COLO668 (cell line): ENCODE results near the gene OSGIN1.

Source experiments
- DNase-seq: peaks from one replicate; lab custom pipeline; 2025; ENCODE audit not compliant: unreplicated experiment; lab: John Stamatoyannopoulos, UW

The OSGIN1 gene

GRCh38 chr16:83996481-83997252 lies 43.6 kb downstream of the OSGIN1 start:
- DNase-seq: no peak

- no peak for DNase-seq
These were observed 45.1 kb downstream of the OSGIN1 start for GRCh38 chr16:83998091-83998490.

GRCh38 chr16:84000989-84001642 lies 48.1 kb downstream of the OSGIN1 start:
- DNase-seq: no peak

- DNase-seq: no peak
These were observed 48.7 kb downstream of the OSGIN1 start for GRCh38 chr16:84001726-84002125.

GRCh38 chr16:84003038-84003437 lies 50.0 kb downstream of the OSGIN1 start:
- no peak for DNase-seq

- DNase-seq: no peak
These were observed 51.4 kb downstream of the OSGIN1 start for GRCh38 chr16:84004442-84004841.

- DNase-seq: no peak
These were observed 52.4 kb downstream of the OSGIN1 start for GRCh38 chr16:84005391-84005790.

- DNase-seq: no peak
These were observed 54.5 kb downstream of the OSGIN1 start for GRCh38 chr16:84007520-84007919.

- DNase-seq: no peak
These were observed 54.9 kb downstream of the OSGIN1 start for GRCh38 chr16:84007965-84008364.

- DNase-seq: no peak
These were observed 56.2 kb downstream of the OSGIN1 start for GRCh38 chr16:84009282-84009681.

- peak; percentile 80 for DNase-seq
These were observed 60.9 kb downstream of the OSGIN1 start for GRCh38 chr16:84013787-84014569.

- DNase-seq: no peak
These were observed 61.7 kb downstream of the OSGIN1 start for GRCh38 chr16:84014570-84015327.

- no peak for DNase-seq
These were observed 62.4 kb downstream of the OSGIN1 start for GRCh38 chr16:84015399-84015798.
